Left kidney (tissue), 2 donors: ENCODE results near the gene FAS. TPM values are rescaled to one million over a fixed set of nuclear protein-coding genes. Genes with fewer than 3 reads are reported as not detected.
A peak's percentile ranks its signal among the peaks of the same experiment; 100 is the strongest.
"Not testable (repeated sequence)": the region's sequence is repeated elsewhere in the genome, so short reads cannot be mapped to it uniquely, and the experiment has no call there.

Source experiments
- DNase-seq: peaks from one replicate; pipeline ENCODE4 v3.0.0-alpha.2; 2013
- polyA plus RNA-seq: library from polyadenylated mRNA; unstranded; fragments of 120-200 nt; gene quantifications from one replicate; pipeline ENCODE4 v1.2.1, GENCODE V29; 2013; ENCODE audit not compliant: insufficient read length

The FAS gene
- polyA plus RNA-seq, 1 donor = 13.4 TPM

DNA sequence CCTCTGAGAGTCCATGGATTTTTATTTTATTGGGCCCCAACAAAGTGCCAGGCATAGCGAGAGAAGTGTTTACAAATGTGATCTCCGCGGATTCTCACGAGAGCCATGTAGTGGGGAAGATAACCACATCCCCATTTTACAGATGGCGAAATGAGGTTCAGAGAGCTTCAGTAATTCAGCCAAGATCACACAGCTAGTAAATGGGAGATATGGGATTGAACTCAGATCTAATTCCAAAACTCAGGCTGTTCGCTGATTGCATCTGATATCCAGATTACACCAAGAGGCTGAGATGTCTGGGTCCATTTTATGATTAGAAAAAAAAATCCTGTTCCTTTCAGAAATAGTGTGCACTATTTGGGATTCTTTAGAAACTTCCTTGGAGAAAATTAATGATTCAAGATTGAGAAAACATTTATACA is 1.3 kb downstream of the FAS start:
- no peak for DNase-seq

DNA sequence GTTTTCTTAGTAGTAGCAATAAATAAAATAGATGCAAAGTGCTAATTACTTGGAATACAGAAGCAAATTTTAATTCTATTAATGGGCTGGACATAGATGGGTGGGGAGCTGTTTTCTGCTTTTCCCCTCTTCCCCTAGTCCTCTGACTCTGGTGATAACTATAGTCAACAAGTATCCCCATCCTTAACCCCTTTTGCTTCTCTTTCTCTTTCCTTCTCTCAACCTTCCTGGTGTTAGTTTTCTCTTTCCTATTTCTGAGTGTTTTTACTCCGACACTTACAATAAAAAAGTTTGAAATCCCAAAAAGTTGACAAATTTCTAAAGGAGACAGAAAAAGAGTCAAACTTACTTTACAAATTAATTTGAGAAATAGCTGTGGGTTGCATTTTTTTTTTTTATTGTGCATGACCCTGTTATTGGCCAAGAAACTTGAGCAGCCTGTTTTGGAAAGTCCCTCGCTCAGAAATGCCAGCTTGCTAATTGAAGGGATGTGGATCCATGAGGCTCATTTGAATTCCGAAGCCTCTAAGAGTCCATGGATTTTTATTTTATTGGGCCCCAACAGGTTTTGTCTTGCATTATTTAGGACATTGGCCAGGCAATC is 2.4 kb downstream of the FAS start:
- no peak for DNase-seq

DNA sequence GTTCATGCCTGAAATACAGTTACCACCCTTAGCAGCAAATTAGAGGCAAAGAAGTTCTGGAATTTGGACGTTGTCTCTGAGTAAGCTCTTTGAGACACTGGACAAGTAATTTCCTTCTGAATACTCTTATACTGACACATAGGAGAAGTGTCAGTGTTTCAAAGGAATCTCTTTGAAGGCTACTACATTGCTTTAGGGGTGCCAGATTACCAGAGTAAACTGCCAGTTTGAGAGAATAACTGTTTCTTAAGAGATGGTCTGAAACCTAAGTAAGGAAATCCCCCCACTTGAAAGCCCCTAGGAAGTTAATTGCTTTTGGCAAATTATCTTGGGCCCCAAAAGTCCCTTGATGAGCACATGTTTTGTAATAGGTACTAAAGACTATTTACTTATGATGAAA is 3.4 kb downstream of the FAS start:
- DNase-seq = no peak

DNA sequence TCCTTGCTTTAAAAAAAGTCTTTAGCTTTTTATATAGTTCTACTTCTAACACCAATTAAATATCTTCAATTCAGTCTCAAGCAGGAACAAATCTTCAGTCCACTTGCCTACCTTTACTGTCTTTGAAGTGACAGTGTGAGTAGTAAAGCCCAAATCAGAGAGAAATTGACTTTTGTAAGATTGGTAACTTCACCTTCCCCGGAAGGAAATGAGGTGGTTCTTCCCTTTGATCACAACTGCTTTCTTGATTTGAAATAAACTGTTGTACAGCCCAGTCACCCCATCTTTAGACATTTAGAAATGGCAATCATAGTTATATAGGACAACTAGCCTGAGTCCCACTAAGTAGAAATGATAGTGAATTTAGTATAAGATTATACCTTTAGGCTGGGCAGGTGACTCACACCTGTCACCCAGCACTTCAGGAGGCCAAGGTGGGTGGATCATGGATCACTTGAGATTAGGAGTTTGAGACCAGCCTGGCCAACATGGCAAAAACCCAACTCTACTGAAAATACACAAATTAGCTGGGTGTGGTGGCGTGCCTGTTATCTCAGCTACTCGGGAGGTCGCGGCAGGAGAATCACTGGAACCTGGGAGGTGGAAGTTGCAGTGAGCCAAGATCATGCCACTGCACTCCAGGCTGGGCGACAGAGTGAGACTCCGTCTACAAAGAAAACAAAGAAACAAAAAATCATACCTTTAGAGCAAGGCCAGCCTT is 4.7 kb downstream of the FAS start:
- no peak for DNase-seq

DNA sequence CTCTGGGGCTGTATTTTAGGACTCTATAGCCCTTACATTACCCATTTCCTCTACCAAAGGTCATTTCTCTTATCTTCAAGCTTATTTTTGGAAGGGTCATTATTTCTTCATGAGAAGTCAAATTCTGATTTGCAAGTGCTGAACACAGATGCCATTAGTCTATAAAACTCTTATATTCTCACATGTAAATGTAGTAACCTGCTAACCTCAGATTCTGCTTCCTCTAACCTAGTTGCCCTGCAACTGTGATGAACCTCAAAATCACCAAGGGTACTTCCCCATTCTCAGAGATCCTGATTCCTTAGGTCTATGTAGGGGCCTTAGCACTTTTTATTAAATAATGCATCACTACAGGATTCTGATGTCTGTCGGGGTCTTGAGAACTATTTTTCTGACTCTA is 6.3 kb downstream of the FAS start:
- DNase-seq = no peak

DNA sequence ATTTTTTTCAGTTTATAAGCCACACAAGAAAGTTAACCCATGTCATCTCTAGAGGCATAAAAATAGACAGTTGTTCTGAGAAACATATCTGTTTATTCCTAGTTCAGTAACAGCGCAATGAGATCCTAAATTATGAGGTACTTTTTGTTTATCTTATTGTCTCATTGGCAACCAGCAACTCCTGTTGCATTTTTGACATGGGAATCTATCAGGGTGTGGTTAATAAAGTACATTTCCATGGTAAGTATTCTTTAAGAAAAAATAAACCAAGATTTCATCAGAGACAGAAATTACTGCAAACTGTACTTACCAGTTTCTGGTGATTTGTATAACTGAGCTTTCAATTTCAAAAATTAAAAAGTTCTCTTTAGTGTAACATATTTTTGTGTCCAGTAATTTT is 9.0 kb downstream of the FAS start:
- DNase-seq = no peak

DNA sequence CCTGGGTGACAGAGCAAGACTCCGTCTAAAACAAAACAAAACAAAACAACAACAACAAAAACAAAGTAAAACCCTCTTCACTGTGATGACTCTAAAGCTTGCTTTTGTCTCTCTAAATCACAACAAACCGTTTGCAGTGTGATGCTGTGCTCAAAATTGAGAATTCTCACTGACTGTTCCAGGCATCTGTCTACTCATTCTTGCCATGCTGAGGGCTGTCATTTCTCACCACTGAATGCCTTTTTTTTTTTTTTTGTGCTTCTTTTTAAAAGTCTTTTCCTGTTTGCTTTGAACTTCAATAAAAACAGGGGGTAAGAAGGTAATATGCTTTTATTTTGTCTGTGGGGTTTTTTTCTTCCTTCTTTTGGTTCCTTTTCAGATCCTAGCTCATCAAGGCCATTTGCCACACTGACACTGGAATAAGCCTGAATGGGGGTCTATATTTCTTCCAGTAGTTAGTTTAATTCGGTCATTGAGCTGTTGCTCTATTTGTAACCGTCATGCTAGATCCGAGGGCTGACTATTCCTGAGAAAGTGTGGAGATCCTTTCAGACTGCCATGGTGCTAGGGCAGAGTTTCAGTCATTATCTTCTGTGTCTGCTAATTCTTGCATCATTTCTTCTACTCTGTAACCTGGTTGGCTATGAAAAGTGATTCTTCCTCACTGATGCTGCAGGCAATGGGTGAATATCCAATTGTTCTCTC is 10.6 kb downstream of the FAS start:
- no peak for DNase-seq

DNA sequence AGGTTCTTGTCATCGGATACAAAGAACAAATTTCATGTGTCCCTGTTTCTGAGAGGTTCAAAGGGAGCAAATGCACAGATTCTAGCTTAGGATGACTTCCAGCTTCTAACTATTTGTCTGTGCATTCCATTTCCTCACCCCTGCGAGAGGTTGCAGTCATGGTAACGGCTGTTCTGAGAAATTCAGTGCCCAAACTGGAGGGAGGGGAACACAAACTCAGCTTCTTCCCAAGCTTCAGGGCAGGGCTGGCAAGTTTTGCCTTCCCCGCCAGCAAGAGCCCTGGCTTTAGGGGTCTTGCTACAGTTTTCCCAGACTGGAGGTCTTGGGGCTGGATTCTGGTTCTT is 11.1 kb downstream of the FAS start:
- DNase-seq = peak; percentile 38

DNA sequence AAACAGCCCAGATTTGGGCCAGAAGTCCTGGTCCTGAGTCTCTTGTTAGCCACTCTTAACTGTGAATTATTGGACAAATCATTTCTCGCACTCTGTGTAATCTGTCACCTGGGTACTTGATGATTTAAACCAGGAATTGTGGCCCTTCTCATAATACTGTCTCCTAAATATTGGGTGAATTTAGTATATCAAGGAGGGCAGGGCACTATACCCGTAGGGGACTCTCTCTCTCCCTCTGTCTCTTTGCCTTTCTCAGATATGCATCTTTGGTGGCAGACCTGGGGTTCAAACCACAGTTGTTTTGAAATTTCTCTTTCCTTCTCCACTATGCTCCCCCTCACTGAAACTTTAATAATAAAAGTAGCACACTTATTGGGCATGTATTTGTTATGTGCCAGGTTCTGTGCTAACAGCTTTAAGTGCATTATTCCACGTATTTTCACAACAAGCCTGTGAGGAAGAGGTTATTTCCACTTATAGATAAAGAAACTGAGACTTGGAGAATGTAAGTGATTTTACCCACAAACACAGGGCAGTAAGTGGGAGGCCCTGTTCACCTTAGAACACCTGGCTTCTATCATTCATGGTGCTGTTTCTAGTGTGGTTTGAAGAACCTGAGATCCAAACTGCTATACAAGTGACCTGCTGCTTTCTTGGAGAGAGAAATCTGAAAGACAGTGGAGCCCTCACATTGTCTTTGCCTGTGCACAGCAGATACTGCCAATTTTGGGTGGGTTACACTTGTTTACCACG is 11.8 kb downstream of the FAS start:
- no peak for DNase-seq

DNA sequence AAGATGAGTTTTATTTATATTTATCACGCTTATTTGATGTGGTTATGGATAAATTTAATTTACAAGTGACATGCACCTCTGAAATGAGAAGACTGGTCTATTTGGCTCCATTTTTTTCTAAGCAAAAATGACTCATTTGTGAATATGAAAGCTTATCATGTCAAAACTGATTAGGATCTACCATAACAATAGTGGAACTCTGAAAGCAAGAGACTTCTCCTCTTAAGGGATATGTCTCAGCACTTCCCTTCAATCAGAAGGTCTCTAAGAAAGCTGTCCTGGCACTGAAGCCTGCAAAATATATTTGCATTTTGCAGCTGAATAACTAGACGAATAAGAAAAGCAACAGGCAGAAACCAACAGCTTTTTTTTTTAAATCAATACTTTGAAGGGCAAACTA is 12.7 kb downstream of the FAS start:
- no peak for DNase-seq

DNA sequence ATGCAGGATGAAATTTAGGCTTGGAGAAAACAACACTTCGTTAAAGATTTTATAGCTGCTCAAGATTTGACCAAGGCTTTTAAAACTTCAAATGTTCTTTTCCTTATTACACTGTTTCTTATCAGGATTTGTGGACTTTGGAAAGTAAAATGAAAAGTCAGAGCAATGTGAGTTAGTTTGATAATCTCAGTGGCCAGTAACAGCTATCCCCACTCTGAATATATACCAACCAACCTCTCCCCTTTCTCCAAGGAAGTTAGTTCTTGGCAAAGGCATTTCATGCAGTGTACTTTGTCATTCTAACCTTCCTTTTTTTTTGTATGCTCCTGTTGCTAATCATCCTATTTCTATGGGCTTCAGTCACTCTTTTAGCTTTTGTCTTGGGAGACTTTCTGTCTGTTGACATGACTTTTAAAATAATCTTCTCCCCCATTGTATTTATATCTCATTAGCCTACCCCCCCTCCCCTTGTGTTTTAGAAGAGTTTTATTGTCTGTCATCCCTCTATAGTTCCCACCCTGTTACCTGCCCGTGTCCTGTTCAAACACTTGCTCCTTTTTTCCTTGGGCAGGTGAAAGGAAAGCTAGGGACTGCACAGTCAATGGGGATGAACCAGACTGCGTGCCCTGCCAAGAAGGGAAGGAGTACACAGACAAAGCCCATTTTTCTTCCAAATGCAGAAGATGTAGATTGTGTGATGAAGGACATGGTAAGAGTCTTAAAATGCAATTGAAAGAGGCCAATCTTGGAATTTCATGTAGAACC is 16.7 kb downstream of the FAS start:
- DNase-seq = no peak

DNA sequence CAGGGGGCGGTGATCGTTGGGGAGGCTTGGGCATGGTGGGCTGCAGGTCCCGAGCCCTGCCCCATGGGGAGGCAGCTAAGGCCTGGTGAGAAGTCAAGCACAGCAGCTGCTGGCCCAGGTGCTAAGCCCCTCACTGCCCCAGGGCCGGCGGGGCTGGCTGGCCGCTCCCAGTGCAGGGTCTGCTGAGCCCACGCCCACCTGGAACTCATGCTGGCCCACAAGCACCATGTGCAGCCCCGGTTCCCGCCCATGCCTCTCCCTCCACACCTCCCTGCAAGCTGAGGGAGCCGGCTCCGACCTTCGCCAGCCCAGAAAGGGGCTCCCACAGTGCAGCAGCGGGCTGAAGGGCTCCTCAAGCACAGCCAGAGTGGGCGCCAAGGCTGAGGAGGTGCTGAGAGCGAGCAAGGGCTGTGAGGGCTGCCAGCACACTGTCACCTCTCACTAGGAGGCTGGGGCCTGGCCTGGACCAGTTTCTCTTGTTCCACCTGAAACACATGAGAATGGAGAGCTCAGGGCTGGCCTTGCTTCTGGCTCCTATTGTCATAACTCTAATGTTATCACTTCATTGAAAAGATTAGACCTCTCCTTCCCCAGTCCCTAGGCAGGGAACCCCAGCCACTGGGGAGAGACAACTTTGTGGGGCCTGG is 28.2 kb downstream of the FAS start:
- DNase-seq = not testable (repeated sequence)

DNA sequence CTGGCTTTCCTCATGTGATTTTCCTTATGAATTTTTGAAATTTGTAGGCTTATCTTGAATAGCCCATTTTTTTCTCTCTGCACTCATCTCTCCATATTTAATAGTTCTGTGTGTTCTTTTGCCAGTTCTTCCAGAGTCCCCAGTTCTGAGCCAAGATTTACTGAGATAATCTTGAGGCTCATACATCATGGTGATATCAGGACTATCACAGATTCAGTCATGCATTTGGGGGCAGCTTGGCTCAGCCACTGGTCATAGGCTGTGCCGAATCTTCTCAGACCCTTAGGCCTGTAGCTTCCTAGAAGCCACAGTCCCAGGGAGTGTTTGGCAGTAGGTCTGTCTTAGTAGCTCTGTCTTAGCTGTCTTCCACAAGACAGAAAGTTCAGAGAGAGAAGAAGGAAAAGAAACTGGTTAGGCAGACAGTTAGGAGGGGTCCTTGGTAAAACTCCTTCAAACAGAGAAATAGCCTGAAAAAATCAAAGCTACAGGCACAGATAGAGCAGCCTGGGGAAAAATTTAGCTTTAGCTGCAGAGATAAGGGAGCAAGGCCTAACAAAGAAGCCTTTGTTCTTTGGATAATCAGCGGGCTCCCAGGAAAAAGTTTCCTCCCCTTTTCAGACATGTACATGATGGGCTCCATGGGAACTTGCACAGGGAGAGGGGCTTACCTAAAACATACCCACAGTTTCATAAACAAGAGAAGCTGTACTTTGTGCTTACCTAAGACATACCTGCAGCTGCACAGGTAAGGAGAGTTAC is 29.1 kb downstream of the FAS start:
- no peak for DNase-seq

DNA sequence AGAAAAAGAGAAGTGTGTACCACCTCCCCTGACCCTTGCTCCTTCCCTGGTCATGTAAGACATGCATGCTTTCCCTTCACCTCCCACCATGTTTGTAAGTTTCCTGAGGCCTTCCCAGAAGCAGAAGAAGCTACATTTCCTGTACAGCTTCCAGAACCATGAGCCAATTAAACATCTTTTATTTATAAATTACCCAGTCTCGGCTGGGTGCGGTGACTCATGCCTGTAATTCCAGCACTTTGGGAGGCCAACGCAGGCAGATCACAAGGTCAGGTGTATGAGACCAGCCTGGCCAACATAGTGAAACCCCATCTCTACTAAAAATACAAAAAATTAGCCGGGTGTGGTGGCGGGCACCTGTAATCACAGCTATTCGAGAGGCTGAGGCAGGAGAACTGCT is 30.9 kb downstream of the FAS start:
- not testable (repeated sequence) for DNase-seq

DNA sequence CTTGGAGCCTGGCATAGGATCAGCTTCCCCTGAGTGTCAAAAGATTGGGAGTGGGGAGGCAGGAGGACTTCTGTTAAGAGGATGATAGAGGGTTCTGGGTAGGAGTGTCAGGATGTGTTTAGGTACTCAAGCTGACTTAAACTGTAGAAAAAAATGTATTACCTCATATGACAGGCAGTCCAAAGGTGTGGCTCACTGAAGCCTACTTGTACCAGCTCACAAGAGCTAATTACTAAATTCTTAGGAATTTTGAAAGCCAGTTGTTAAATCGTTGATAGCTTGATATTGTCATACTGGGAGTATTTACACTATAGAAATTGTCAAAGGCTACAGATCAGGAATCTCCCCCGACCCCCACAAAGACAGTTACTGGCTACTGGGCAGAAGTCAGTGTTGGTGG is 32.1 kb downstream of the FAS start:
- no peak for DNase-seq

DNA sequence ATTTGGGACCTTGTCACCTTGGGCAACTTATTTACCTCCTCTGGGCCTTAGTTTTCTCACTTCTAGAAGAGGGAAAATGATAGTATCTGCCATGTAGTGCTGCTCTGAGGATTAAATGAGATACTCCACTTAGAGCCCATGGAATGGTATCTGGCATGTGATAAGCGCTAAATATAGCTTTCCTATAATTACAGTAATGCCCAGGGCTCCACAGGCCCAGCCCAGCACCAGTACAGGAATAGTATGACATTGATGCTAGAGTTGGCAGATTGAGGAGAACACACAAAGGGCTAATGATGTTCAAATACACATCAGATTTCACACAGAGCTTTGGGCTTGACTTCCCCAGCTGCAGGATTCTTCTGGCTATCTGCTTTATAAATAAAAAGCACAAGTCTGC is 34.9 kb downstream of the FAS start:
- no peak for DNase-seq

DNA sequence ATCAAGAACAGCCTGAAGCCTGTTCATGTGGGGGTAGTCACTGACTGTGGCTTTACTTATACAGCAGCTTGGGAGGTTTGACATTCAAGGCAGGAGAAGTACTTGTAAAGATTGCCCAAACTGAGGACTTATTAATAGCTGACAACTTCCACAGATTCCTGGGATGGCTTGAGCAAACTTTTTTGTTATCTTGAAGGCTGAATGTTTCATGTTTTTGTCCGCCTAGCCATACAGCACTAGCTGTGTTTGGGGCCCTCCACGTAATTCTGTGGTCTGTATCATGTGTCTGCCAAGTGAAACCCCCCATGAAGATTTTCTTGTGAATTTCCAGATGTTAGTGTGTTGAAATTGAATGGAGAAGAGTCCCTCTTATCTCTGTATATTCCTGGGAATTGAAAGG is 38.6 kb downstream of the FAS start:
- no peak for DNase-seq

DNA sequence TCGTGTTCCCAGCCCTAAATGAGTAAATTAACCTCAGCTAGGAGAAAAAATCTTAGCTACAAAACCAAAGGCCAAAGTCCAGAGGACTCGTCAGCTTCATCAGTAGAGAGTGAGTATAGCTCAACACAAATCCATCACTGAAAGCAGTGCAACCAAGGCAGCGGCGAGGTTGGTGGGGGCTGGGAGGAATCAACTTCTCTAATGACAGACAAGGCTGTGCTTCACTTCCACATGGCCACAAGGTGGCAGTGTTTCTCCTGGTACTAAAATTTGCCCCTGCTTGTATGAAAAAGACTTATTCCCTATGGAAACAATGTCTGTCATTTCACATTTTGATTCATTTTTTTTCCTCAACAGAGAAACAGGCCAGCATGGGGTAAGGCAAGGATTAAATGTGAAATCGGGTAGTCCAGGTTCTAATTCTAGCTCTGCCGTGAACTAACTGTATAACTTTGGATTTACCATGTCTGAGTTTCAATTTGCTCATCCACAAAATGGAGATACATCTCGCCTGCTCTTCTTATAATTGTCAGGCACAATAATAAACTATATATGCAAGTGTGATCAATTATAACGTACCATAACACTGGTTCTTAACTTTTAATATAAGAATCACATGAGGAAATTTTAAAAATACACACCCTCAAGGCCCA is 39.3 kb downstream of the FAS start:
- peak; percentile 69 for DNase-seq

DNA sequence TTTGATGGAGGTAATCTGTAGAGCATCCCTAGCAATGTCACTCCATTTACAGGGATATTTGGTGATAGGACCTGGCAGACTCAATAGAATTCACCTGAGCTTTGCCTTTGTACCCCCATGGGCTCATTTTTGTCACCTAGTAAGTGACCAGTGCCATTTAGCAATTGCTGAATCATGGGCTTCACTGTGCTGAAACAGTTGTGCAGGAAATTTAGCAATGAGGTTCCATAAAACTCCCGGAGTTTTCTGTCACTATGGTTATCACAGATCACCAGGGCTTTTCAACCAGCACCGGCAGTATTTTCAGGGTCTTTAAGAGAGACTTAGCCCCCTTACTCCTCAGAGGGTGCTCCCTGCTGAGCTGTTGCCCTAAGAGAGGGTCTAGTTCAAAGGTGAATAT is 40.2 kb downstream of the FAS start:
- DNase-seq = no peak

DNA sequence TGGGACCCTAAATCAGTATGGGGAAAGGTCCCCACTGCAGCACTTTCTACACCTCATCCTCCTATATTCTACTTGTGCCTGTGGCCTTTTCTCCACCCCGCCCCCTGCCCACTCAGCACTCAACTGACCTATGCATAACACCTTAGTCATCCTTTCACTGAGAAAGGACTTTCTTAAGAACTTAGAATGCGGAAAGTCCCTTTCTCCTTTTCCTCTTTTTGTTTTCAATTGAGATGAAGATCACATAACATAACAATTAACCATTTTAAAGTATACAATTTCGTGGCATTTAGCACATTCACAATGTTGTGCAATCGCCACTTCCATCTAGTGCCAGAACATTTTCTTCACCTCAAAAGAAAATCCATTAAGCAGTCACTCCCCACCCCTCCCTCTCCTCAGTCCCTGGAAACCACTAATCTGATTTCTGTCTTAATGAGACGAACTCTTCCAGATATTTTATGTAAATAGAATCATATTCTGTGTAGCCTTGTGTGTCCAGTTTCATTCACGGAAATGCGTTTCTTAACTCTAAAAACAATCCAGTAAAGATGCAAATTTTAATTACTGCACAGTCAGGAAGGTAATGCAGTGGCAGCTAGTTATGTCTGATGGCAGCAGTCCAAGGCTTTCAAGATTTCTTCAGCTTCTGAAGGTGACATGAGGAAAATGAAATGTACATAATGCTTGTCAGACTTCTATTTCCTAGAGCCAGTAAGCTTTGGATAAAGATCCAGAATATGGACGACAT is 41.7 kb downstream of the FAS start:
- peak; percentile 11 for DNase-seq
